ENCODE results near the gene CREBBP.

DNA sequence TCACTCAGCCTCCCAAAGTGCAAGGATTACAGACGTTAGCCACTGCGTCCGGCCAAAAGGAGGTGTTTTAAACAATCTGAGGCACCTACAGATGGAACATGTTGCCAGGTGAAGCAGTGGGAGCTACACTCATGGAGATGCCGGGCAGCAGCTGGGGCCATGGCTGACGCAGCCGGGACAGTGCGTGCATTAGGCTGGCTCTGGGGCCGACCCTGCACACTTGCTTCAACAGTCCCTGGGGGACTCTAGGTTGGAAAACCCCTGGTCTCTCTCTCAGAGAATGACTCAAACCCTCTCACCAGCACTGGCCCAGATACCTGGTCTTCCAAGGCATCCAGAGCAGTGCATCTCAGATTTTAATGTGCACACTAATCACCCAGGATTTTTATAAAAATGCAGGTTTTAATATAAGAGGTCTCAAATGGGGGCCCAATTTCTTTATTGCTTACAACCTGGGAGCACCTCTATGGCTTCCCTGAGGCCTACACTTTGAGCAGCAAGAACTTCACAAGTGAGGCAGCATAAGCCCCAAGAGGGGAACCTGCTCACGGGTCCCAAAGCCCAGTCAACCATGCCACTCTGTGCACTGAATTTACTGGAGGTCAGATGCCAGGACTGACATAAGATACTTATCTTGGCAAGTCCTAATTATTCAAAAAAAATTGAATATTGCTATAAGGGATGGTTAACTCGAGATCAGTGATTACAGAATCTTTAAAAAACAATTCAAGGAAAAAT is 92.4 kb downstream of the CREBBP start:
- TF ChIP-seq CTCF (IDR thresholded peaks at IDR 0.05) (no peak), POLR2A (IDR thresholded peaks at IDR 0.05) (no peak)

Measured in prostate gland (tissue), 2 donors.